WI38 (cell line): Measurements from ENCODE around the gene PATE4.
"Not testable (repeated sequence)": the region's sequence is repeated elsewhere in the genome, so short reads cannot be mapped to it uniquely, and the experiment has no call there.

Source experiments
- H3K4me3 ChIP-seq: 2 replicates; pipeline ENCODE4 v1.5.1; 2011; ENCODE audit warnings: low read depth, mild to moderate bottlenecking, control low read depth, low read length
- CTCF ChIP-seq: IDR thresholded peaks from 2 replicates; pipeline ENCODE4 v1.5.1; 2012; ENCODE audit warnings: low read depth, mild to moderate bottlenecking, control low read depth, low read length

Gene PATE4

GRCh38 chr11:125807909-125808308, 25.2 kb upstream of the PATE4 start:
- H3K4me3 ChIP-seq = no peak overlapping the region
- no peak for TF ChIP-seq CTCF

- no peak for TF ChIP-seq CTCF
- no peak overlapping the region for H3K4me3 ChIP-seq
Observed at GRCh38 chr11:125835748-125836147, 2.6 kb downstream of the PATE4 start.

- no peak overlapping the region for H3K4me3 ChIP-seq
- TF ChIP-seq CTCF = no peak
Observed at GRCh38 chr11:125842321-125842948, 9.3 kb downstream of the PATE4 start.

GRCh38 chr11:125846188-125846587, 13.1 kb downstream of the PATE4 start:
- H3K4me3 ChIP-seq = no peak overlapping the region
- TF ChIP-seq CTCF = no peak

- H3K4me3 ChIP-seq = not testable (repeated sequence)
Observed at GRCh38 chr11:125857670-125858069, 24.6 kb downstream of the PATE4 start.

- not testable (repeated sequence) for H3K4me3 ChIP-seq
Observed at GRCh38 chr11:125862786-125863185, 29.7 kb downstream of the PATE4 start.

GRCh38 chr11:125865354-125865753, 32.2 kb downstream of the PATE4 start:
- not testable (repeated sequence) for H3K4me3 ChIP-seq

GRCh38 chr11:125869521-125869920, 36.4 kb downstream of the PATE4 start:
- no peak overlapping the region for H3K4me3 ChIP-seq
- TF ChIP-seq CTCF = no peak

- peak; percentile 47; the same call in 1 of the 2 replicates for TF ChIP-seq CTCF
Observed at GRCh38 chr11:125871391-125872137, 38.4 kb downstream of the PATE4 start.

More at GRCh38 chr11:125871391-125872137, 38.4 kb downstream of the PATE4 start:
- H3K4me3 ChIP-seq = no peak overlapping the region
